Endothelial cell of umbilical vein (primary cell): ENCODE data around the gene SLC46A1. TPM values are rescaled to one million over a fixed set of nuclear protein-coding genes. Genes with fewer than 3 reads are reported as not detected.

Experiments
- BruUV-seq: library from RNA; stranded (reverse); fragments of 400-500 nt; replicated peaks from 2 replicates; lab custom pipeline; 2021; lab: Mats Ljungman, UMichigan
- CTCF ChIA-PET: fragments of 300-600, 350-600 bp; sonication (Branson Sonifier 250); formaldehyde crosslinking; loops from one replicate; lab custom pipeline; 2021; ENCODE audit warnings: antibody characterized with exemption, inconsistent platforms; lab: Charles Lee
- POLR2A ChIA-PET: fragments of 300-600, 350-600 bp; sonication (Branson Sonifier 250); formaldehyde crosslinking; loops from one replicate; lab custom pipeline; 2021; ENCODE audit warnings: antibody characterized with exemption, inconsistent platforms; lab: Charles Lee
- DNase-seq: peaks from one replicate; pipeline ENCODE4 v3.0.0-alpha.2; 2011; ENCODE audit warnings: low read depth, low spot score
- FAIRE-seq: peaks from 2 replicates; lab custom pipeline; 2011; peaks lifted over from hg19 to GRCh38; lab: Jason Lieb, UNC
- H2AFZ ChIP-seq: 2 replicates; pipeline ENCODE4 v1.6.0; 2012; ENCODE audit warnings: low read depth, low read length, control low read depth, inconsistent platforms
- H3K27ac ChIP-seq: 2 replicates; pipeline ENCODE4 v1.5.1; 2011; ENCODE audit warnings: low read depth, mild to moderate bottlenecking, control low read depth, low read length, moderate library complexity; ENCODE audit not compliant: insufficient read depth
- H3K27me3 ChIP-seq, 2 experiments: 2 replicates each; pipeline versions ENCODE4 v1.6.0 to v1.6.1; 2011; ENCODE audit warnings: low read length in 2 of 2, mixed read lengths in 1 of 2; ENCODE audit not compliant: control insufficient read depth in 2 of 2, insufficient read depth in 2 of 2
- H3K36me3 ChIP-seq, 2 experiments: 2 replicates in 1 of 2; 3 replicates in 1 of 2; pipeline ENCODE4 v1.5.1; 2011; ENCODE audit warnings: low read length in 2 of 2, mild to moderate bottlenecking in 1 of 2, moderate library complexity in 1 of 2; ENCODE audit not compliant: control insufficient read depth in 2 of 2, insufficient read depth in 2 of 2; ENCODE audit errors: extremely low read depth in 1 of 2
- H3K4me1 ChIP-seq: 3 replicates; pipeline ENCODE4 v1.5.1; 2011; ENCODE audit warnings: mild to moderate bottlenecking, low read length; ENCODE audit not compliant: control insufficient read depth, insufficient read depth; ENCODE audit errors: extremely low read depth
- H3K4me2 ChIP-seq: 2 replicates; pipeline ENCODE4 v1.6.1; 2011; ENCODE audit warnings: low read length, control low read depth, mixed read lengths; ENCODE audit not compliant: insufficient read depth
- H3K4me3 ChIP-seq, 3 experiments: fragments of 200-600 bp in 1 of 3; sonication (generic), shearing (Covaris generic) in 1 of 3; replicated peaks in 1 of 3; 2 replicates each; pipeline ENCODE4 v1.5.1; 2011 to 2016; ENCODE audit warnings: control low read depth in 3 of 3, low read length in 3 of 3, mild to moderate bottlenecking in 2 of 3, inconsistent platforms in 1 of 3, low read depth in 1 of 3, moderate library complexity in 1 of 3; ENCODE audit not compliant: insufficient read depth in 1 of 3
- H3K79me2 ChIP-seq: 2 replicates; pipeline ENCODE4 v1.6.0; 2012; ENCODE audit warnings: low read length, inconsistent platforms; ENCODE audit not compliant: control insufficient read depth, insufficient read depth
- H3K9ac ChIP-seq: replicated peaks from 2 replicates; pipeline ENCODE3; 2011; ENCODE audit warnings: low read length, control low read depth; ENCODE audit not compliant: insufficient read depth; ENCODE audit errors: extremely low read depth
- H3K9me1 ChIP-seq: replicated peaks from 3 replicates; pipeline ENCODE4 v1.6.0; 2011; ENCODE audit warnings: mild to moderate bottlenecking, low read length; ENCODE audit not compliant: control insufficient read depth, insufficient read depth; ENCODE audit errors: extremely low read depth
- H3K9me3 ChIP-seq: replicated peaks from 2 replicates; pipeline ENCODE4 v1.5.1; 2012; ENCODE audit warnings: low read length, inconsistent platforms; ENCODE audit not compliant: control insufficient read depth, insufficient read depth
- H4K20me1 ChIP-seq: replicated peaks from 2 replicates; pipeline ENCODE3; 2011; ENCODE audit warnings: mild to moderate bottlenecking, low read length; ENCODE audit not compliant: control insufficient read depth, insufficient read depth; ENCODE audit errors: extremely low read depth
- EZH2 ChIP-seq: IDR thresholded peaks from 2 replicates; pipeline ENCODE4 v1.6.1; 2012; ENCODE audit warnings: borderline replicate concordance, low read depth, mild to moderate bottlenecking, moderate library complexity, low read length, inconsistent platforms; ENCODE audit not compliant: severe bottlenecking
- FOS ChIP-seq: IDR thresholded peaks from 2 replicates; pipeline ENCODE4 v1.6.1; 2011; ENCODE audit warnings: mild to moderate bottlenecking, low read length, moderate library complexity, borderline replicate concordance; ENCODE audit not compliant: insufficient read depth
- GATA2 ChIP-seq: IDR thresholded peaks from 2 replicates; pipeline ENCODE4 v1.7.0; 2011; ENCODE audit warnings: low read depth, mild to moderate bottlenecking, moderate library complexity, mixed read lengths, low read length; ENCODE audit not compliant: insufficient read length, insufficient read depth
- JUN ChIP-seq: IDR thresholded peaks from 2 replicates; pipeline ENCODE4 v1.6.1; 2011; ENCODE audit warnings: borderline replicate concordance, low read depth; ENCODE audit not compliant: insufficient read length, insufficient read depth
- MYC ChIP-seq: IDR thresholded peaks from one replicate; pipeline ENCODE4 v1.6.1; 2011; ENCODE audit warnings: mild to moderate bottlenecking, low read depth, low read length
- POLR2A ChIP-seq: IDR thresholded peaks from 2 replicates; pipeline ENCODE4 v1.6.1; 2012; ENCODE audit warnings: low read depth, mild to moderate bottlenecking, control low read depth, low read length
- POLR2AphosphoS5 ChIP-seq: IDR thresholded peaks from 2 replicates; pipeline ENCODE4 v1.6.1; 2012; ENCODE audit warnings: low read depth, mild to moderate bottlenecking, control low read depth, low read length, moderate library complexity; ENCODE audit not compliant: insufficient read depth
- dilution Hi-C: fragments of 300-500 bp; cut with MboI; formaldehyde crosslinking; loops from one replicate; pipeline ENCODE4 v1.15.0; 2019; ENCODE audit warnings: low sequenced_read_pairs; ENCODE audit not compliant: extremely low pct_ligation_motif_present
- intact Hi-C: fragments of 100-400 bp; cut with micrococcal nuclease; formaldehyde crosslinking; loops from one replicate; pipeline ENCODE4 v1.10.0; 2022
- polyA plus RNA-seq, 4 experiments: library from polyadenylated mRNA; depleted of rRNA in 3 of 4; stranded (reverse) in 3 of 4; unstranded in 1 of 4; fragments of >200 nt; gene quantifications; 2 replicates each; pipeline versions ENCODE4 v1.2.1 to v1.2.3, GENCODE V29; 2011 to 2012; ENCODE audit warnings: missing spikeins in 1 of 4
- total RNA-seq: library from RNA; stranded (reverse); gene quantifications from 2 replicates; pipeline ENCODE4 v1.2.3, GENCODE V29; 2021
- TF ChIP-seq, protein P1 (sequence below), 2 donors: IDR thresholded peaks; 1 replicate in 1 of 2; 2 replicates in 1 of 2; pipeline ENCODE4 v1.5.1; 2011; ENCODE audit warnings: low read length in 2 of 2, mild to moderate bottlenecking in 2 of 2, moderate library complexity in 2 of 2, control low read depth in 1 of 2, inconsistent platforms in 1 of 2, low read depth in 1 of 2; ENCODE audit not compliant: insufficient read depth in 1 of 2; ENCODE audit errors: extremely low read depth in 1 of 2
- TF ChIP-seq, protein P2 (sequence below): IDR thresholded peaks from 2 replicates; pipeline ENCODE4 v1.6.1; 2011; ENCODE audit not compliant: insufficient read depth, insufficient read length

Gene SLC46A1
- total and polyA plus RNA-seq, 2 donors (not counting 3 experiments of a cell fraction or from before 2014, with no cell fraction given) = 2.6 to 4.1 TPM

DNA sequence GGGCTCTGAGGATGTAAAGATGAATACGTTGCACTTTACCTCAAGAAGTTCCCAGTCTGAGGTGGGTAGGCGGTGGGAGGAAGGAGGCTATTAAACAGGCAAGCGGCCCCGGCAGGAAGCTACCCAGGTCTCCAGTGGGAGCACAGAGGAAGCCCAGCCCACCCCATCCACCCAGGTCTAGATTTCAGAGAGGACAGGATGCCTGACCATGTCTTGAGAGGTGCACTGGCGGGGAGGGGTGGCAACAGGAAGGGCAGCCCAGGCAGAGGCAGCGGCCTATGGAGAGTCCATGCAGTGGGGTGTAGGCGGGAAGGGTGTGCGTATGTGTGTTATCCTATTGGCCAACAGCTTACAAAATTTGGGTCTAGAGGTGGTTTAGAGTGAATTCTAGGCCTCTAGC lies 20.6 kb downstream of the SLC46A1 start:
- intact Hi-C loops = no loop called here
- no peak overlapping the region for H3K27ac ChIP-seq
- FAIRE-seq (no peak), DNase-seq (no peak)
- peaks cover 15 to 17% of the 10 kb centered on the region in 2 experiments for H3K27me3 ChIP-seq
- H3K4me1 ChIP-seq = peaks cover 12% of the 10 kb centered on the region
- ChIA-PET POLR2A (no interaction called here), CTCF (interaction anchor here (1.2 to 2.7 kb wide), 2 partner anchors 31 to 52 kb away, joined by 4 to 11 read pairs; no protein-coding TSS in a partner anchor)
- no peaks in the 10 kb centered on the region for H3K9me1 ChIP-seq
- TF ChIP-seq, protein P1, sequence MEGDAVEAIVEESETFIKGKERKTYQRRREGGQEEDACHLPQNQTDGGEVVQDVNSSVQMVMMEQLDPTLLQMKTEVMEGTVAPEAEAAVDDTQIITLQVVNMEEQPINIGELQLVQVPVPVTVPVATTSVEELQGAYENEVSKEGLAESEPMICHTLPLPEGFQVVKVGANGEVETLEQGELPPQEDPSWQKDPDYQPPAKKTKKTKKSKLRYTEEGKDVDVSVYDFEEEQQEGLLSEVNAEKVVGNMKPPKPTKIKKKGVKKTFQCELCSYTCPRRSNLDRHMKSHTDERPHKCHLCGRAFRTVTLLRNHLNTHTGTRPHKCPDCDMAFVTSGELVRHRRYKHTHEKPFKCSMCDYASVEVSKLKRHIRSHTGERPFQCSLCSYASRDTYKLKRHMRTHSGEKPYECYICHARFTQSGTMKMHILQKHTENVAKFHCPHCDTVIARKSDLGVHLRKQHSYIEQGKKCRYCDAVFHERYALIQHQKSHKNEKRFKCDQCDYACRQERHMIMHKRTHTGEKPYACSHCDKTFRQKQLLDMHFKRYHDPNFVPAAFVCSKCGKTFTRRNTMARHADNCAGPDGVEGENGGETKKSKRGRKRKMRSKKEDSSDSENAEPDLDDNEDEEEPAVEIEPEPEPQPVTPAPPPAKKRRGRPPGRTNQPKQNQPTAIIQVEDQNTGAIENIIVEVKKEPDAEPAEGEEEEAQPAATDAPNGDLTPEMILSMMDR (IDR thresholded peaks at IDR 0.05; ENCODE audit: extremely low read depth in 1 of 2, insufficient read depth in 1 of 2, low read depth in 1 of 2, low read length in 2 of 2) = no peak
- TF ChIP-seq MYC = no peak
- no peak for TF ChIP-seq FOS
- no peak for TF ChIP-seq EZH2
- no peak overlapping the region for H3K4me2 ChIP-seq
- no peaks in the 10 kb centered on the region for H4K20me1 ChIP-seq
- H3K9me3 ChIP-seq = no peaks in the 10 kb centered on the region
- no peak overlapping the region for H3K9ac ChIP-seq
- peaks cover 0 to 2% of the 10 kb centered on the region in 2 experiments for H3K36me3 ChIP-seq
- no TSS peak for BruUV-seq
- H2AFZ ChIP-seq = no peak overlapping the region
- no peak overlapping the region for H3K4me3 ChIP-seq
- H3K79me2 ChIP-seq = no peaks in the 10 kb centered on the region
- dilution Hi-C loops = no loop called here

DNA sequence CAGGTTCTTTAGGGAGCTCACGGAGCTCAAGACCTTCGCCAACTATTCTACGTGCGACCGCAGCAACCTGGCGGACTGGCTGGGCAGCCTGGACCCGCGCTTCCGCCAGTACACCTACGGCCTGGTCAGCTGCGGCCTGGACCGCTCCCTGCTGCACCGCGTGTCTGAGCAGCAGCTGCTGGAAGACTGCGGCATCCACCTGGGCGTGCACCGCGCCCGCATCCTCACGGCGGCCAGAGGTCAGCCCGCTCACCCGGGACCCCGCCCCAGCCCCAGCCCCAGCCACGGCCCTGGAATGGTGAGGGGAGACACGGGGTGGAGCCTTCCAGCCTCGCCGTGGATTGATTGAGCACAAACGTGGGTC lies 21.0 kb downstream of the SLC46A1 start:
- no peaks in the 10 kb centered on the region for H3K9me1 ChIP-seq
- no peak overlapping the region for H3K27ac ChIP-seq
- H3K36me3 ChIP-seq = peaks cover 0 to 2% of the 10 kb centered on the region in 2 experiments
- H3K9ac ChIP-seq = no peak overlapping the region
- POLR2A ChIA-PET = no interaction called here
- no TSS peak for BruUV-seq
- intact Hi-C loops = no loop called here
- H4K20me1 ChIP-seq = no peaks in the 10 kb centered on the region
- peak overlapping the region; percentile 53 for H2AFZ ChIP-seq
- no peaks in the 10 kb centered on the region for H3K79me2 ChIP-seq
- peak overlapping the region; percentile 32 for H3K4me2 ChIP-seq
- no peak for TF ChIP-seq POLR2AphosphoS5
- TF ChIP-seq EZH2 = no peak
- TF ChIP-seq FOS = no peak
- TF ChIP-seq, protein P1 (IDR thresholded peaks at IDR 0.05; ENCODE audit: extremely low read depth in 1 of 2, insufficient read depth in 1 of 2, low read depth in 1 of 2, low read length in 2 of 2) = no peak
- TF ChIP-seq JUN = no peak
- TF ChIP-seq, protein P2, sequence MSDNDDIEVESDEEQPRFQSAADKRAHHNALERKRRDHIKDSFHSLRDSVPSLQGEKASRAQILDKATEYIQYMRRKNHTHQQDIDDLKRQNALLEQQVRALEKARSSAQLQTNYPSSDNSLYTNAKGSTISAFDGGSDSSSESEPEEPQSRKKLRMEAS = no peak
- no peak for TF ChIP-seq GATA2
- no peak for TF ChIP-seq POLR2A
- no peak for TF ChIP-seq MYC
- dilution Hi-C loops = no loop called here
- peak overlapping the region in 1 of 3 experiments; percentile 38 for H3K4me3 ChIP-seq
- peaks cover 14% of the 10 kb centered on the region for H3K4me1 ChIP-seq
- CTCF ChIA-PET = interaction anchor here (0.8 to 2.7 kb wide), 4 partner anchors 32 to 52 kb away, joined by 3 to 11 read pairs (median 4); partner anchors contain the start of gene TNFAIP1
- no peak for FAIRE-seq
- DNase-seq = no peak
- peaks cover 15 to 17% of the 10 kb centered on the region in 2 experiments for H3K27me3 ChIP-seq
- H3K9me3 ChIP-seq = no peaks in the 10 kb centered on the region
